DLD1 (cell line): ENCODE measurements around the gene OTOS.

Experiments used
- in situ Hi-C: cut with HindIII; loops from 2 replicates; pipeline ENCODE4 v1.10.0; 2017; ENCODE audit warnings: low sequenced_read_pairs

OTOS gene

GRCh38 chr2:240140511-240140910 lies at the start of gene OTOS:
OTOS (minus strand) TSS chr2:240140658; CDS start chr2:240140326, 332 bp downstream.
- in situ Hi-C loops = no loop called here

GRCh38 chr2:240189686-240190085 lies 49.2 kb upstream of the OTOS start:
- in situ Hi-C loops = no loop called here

- in situ Hi-C loops = no loop called here
Measured at GRCh38 chr2:240187989-240188590, 47.6 kb upstream of the OTOS start.

GRCh38 chr2:240186191-240186725 lies 45.8 kb upstream of the OTOS start:
- in situ Hi-C loops = no loop called here

GRCh38 chr2:240184656-240185055 lies 44.2 kb upstream of the OTOS start:
- in situ Hi-C loops = no loop called here

GRCh38 chr2:240183875-240184590 lies 43.6 kb upstream of the OTOS start:
- in situ Hi-C loops = no loop called here

GRCh38 chr2:240183006-240183874 lies 42.8 kb upstream of the OTOS start:
- in situ Hi-C loops = no loop called here

GRCh38 chr2:240182476-240182875 lies 42.0 kb upstream of the OTOS start:
- in situ Hi-C loops = no loop called here

- in situ Hi-C loops = no loop called here
Measured at GRCh38 chr2:240182001-240182400, 41.5 kb upstream of the OTOS start.

- in situ Hi-C loops = no loop called here
Measured at GRCh38 chr2:240179941-240180666, 39.6 kb upstream of the OTOS start.

GRCh38 chr2:240179186-240179815 lies 38.8 kb upstream of the OTOS start:
- in situ Hi-C loops = no loop called here

GRCh38 chr2:240178564-240178963 lies 38.1 kb upstream of the OTOS start:
- in situ Hi-C loops = no loop called here

- in situ Hi-C loops = no loop called here
Measured at GRCh38 chr2:240174496-240174895, 34.0 kb upstream of the OTOS start.

- in situ Hi-C loops = no loop called here
Measured at GRCh38 chr2:240172071-240172895, 31.8 kb upstream of the OTOS start.

- in situ Hi-C loops = no loop called here
Measured at GRCh38 chr2:240170883-240171282, 30.4 kb upstream of the OTOS start.

GRCh38 chr2:240170354-240170735 lies 29.9 kb upstream of the OTOS start:
- in situ Hi-C loops = no loop called here

GRCh38 chr2:240169486-240170353 lies 29.3 kb upstream of the OTOS start:
- in situ Hi-C loops = no loop called here

- in situ Hi-C loops = no loop called here
Measured at GRCh38 chr2:240168546-240169361, 28.3 kb upstream of the OTOS start.
